PC-9 (cell line): ENCODE data around the gene AMBRA1.

Experiments
- CTCF ChIP-seq: fragments of 200-600 bp; sonication (generic); conservative IDR thresholded peaks from 2 replicates; pipeline ENCODE4 v1.6.1; 2017; ENCODE audit warnings: mixed run types, antibody characterized with exemption, mild to moderate bottlenecking, moderate library complexity
- EZH2 ChIP-seq: fragments of 200-600 bp; sonication (generic); IDR thresholded peaks from 2 replicates; pipeline ENCODE4 v1.8.0; 2017; ENCODE audit warnings: antibody characterized with exemption, low read depth

- TF ChIP-seq CTCF (no peak), EZH2 (no peak)
Measured at GRCh38 chr11:46559815-46560214, 34.0 kb downstream of the AMBRA1 start.
